ENCODE results near the gene PSMF1.

DNA sequence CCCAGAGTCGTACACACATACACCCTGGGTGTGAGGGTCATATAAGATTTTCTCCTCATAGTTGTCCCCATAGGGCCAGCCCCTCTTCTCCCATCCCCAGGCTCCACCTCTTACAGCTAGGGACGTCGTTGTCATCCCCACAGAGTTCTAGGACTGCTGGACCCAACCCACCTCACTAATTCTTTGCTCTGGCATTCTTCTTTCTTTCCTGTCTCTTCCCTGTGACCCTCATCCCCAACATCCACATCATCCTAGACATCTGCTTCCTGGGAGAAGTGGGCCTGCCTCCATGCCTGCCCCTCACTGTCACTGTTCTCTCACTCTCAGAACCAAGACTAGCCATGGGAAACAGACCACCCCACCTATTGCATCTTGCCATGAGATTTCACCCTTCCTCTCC, 1.1 kb downstream of the PSMF1 start:
- no peak for TF ChIP-seq EP300 (IDR thresholded peaks at IDR 0.05)
- TF ChIP-seq, protein P1, sequence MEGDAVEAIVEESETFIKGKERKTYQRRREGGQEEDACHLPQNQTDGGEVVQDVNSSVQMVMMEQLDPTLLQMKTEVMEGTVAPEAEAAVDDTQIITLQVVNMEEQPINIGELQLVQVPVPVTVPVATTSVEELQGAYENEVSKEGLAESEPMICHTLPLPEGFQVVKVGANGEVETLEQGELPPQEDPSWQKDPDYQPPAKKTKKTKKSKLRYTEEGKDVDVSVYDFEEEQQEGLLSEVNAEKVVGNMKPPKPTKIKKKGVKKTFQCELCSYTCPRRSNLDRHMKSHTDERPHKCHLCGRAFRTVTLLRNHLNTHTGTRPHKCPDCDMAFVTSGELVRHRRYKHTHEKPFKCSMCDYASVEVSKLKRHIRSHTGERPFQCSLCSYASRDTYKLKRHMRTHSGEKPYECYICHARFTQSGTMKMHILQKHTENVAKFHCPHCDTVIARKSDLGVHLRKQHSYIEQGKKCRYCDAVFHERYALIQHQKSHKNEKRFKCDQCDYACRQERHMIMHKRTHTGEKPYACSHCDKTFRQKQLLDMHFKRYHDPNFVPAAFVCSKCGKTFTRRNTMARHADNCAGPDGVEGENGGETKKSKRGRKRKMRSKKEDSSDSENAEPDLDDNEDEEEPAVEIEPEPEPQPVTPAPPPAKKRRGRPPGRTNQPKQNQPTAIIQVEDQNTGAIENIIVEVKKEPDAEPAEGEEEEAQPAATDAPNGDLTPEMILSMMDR (IDR thresholded peaks at IDR 0.05) = no peak
